Ureter (tissue), 1 donor: Measurements from ENCODE around the gene CPLX3. TPM values are rescaled to one million over a fixed set of nuclear protein-coding genes. Genes with fewer than 3 reads are reported as not detected.

Experiments
- DNase-seq: peaks from one replicate; pipeline ENCODE4 v3.0.0-alpha.2; 2020; ENCODE audit warnings: low spot score
- total RNA-seq: library from RNA; stranded (reverse); gene quantifications from one replicate; pipeline ENCODE4 v1.2.4, GENCODE V29; 2023
- donor health status: DM: yes; HTN: yes; CAD: no.

Gene CPLX3
- total RNA-seq, 1 donor from 2014 or later = not detected

DNA sequence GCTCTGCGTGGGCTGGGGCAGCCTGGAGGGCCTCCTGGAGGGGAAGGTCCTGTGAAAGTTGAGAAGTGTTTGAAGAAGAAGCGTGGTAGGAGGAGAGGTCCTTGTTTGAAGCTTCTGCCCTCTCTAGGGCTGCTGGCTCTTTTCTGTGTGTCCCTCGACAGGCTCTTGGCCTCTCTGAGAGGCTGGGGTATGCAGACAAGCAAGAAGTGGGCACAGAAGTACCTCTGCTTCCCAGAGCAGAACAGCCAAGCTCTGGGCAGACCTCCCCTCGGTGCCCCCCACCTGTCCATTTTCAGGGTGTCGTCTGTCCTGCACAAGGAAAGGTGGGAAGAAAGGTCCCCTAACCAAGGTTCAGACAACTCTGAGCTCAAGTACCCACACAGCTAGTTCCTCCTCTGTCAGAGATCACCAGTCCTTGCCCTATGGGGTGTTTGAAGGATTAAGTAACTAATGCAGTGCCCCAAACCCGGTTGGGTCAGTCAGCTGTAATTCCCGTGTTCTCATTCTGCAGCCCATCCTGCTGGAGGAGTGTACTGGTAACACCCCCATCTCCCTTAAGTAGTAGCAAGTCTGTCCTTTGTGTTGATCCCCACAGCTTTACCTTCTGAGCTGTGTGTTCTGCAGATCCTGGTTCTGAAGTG, 38.3 kb upstream of the CPLX3 start:
- DNase-seq = no peak

DNA sequence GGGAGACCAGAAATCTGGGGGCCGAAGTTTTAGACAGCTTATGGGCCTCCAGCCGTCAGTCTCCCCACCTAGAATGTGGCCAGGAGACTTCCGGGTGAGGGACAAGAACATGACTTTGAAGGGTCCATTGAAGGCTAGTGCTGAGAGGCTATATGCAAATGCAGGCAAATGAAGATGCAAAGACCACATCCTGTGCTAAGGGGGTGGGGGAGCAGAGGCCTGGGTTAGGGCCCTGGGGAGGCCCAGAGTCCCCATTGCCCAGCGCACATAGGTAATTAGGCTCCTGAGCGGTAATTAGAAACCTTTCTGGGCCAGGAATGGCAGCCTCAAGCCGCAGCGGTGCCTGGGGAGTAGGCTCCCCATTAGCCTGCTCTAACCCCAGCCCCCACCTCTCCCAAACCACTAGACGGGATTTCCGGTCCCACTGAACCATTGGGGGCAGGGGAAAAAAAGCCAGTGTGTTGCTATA, 37.7 kb upstream of the CPLX3 start:
- no peak for DNase-seq

DNA sequence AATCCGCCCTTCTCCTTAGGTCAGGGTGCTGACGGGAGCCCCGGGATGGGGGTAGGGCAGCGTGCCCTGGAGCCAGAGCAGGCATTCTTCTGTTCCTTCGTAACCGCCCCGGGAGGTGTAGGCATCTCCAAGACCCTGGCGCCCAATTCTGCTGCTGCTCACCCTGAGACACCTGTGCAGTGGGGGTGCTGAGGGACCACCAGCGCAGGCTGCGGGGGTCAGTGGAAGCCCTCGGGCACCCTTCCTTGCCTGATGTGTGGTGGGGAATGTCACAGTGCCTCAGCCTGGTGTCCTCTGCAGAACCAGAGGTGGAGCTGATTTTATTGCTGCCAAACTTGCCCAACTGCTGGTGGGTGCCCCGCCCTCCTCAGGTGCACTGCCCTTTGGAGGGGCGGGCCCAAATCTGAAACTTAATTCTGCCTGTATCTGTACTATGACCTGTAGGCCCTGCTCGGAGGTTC, 37.2 kb upstream of the CPLX3 start:
- no peak for DNase-seq

GRCh38 chr15:74789741-74790079, 36.7 kb upstream of the CPLX3 start:
- DNase-seq = no peak

DNA sequence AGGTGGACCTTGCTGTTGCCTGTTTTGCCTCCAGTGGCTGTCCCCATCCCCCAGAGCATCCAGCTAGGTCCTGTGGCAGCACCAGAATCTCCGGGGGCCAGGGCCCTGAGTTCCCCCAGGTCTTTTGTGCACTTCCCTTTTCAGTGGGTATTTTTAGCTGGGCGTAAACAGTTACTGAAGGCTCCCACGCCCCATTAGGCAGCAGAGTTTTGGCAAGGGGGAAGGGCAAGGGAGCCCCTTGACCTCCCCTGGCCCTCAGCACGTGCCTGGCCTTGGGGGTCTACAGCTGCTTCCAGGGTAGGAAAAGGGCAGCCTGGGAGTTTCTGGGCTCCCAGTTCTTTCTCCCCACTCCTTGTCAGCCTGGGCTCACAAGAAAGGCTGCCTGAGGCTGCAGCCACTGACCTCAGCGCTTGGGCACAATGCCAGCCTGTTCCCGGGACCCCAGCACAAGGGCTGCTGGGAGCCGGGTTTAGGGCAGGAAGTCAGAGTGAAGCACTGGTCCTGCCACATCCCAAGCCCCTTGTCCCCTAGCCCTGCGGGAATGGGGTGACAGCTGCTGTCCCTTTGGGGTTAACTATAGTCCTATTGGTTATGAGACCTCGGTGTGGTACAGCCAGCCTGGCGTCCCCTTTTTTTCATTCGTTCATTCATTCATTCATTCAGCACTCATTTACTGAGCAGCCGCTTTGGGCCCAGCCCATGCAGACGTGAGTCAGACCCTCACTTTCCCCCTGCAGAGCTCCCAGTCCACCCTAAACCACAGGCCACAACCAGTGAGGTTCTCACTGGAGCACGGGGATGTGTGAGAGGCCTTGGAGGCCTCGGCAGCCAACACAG, 36.1 kb upstream of the CPLX3 start:
- DNase-seq = peak; percentile 73

- DNase-seq = no peak
Measured at GRCh38 chr15:74791007-74791406, 35.4 kb upstream of the CPLX3 start.

GRCh38 chr15:74791667-74792066, 34.8 kb upstream of the CPLX3 start:
- no peak for DNase-seq

DNA sequence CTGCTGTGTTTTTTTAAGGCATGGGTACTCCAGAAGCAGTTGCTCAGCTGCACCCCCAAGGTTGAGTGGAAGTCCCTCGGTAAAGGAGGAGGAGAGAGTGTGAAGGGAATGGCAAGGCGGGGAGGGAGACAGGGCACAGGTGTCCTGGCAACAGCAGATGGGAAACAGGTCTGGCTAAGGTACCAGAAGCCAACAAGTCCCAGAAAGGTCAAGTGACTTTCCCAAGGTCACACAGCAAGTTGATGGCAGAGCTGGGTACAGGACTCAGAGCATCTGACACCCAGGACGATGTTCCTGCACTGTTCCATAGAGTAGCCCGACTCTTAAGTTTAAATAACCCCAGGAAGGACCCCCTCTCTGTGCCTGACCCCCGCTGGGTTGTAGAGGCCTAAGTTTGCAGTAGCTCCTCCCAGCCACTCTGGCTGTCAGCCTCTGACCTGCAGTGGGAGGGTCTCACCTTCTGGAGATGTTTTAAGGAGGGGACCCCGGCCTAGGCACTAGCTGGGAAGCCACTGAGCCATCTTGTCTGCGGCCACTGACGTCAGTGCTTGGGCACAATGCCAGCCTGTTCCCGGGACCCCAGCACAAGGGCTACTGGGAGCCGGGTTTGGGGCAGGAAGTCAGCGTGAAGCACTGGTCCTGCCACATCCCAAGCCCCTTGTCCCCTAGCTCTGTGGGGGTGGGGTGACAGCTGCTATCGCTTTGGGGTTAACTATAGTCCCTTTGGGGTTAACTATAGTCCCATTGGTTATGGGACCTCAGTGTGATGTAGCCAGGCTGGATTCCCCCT, 34.0 kb upstream of the CPLX3 start:
- no peak for DNase-seq

DNA sequence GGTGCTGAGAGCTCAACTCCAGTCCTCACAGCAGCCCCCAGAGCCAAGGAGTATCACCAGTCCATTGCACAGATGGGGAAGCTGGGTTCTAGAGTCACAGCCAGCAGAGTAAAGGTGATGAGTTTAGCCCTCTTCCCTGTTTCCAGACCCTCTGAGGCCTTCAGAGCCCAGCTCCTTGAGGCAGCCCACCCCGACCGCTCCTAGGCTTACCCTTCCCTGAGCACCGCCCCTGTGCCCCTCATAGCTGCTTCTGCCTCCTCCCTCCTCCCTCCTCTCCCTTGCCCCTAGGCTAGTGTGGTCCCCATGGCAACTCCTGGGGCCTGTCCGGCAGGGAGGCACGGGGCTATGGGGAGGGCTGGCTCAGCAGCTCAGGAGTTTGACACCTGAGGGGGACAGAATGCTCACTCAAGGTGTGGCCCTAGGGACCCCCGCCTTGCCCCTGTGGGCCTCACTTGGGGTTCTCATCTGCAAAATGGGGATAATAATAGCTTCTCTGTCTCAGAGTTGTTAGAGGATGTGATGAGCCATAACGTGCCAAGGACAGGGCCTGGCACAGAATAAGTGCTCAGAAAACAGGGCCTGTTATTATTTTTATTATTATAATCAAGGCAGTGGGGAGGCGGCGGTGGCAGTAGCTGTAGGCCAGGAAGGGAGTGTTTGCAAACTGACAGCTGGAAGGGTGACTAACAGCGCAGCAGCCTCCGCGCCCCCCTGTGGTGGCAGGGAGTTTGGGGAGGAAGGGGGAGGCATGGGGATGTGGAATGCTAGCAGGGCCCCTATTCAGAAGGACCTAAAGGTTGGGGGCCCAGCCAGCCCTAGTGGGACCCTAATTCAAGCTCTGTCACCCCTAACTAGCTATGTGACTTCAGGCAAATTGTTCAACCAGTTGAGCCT, 33.0 kb upstream of the CPLX3 start:
- DNase-seq = no peak

GRCh38 chr15:74794248-74794969, 32.0 kb upstream of the CPLX3 start:
- no peak for DNase-seq

DNA sequence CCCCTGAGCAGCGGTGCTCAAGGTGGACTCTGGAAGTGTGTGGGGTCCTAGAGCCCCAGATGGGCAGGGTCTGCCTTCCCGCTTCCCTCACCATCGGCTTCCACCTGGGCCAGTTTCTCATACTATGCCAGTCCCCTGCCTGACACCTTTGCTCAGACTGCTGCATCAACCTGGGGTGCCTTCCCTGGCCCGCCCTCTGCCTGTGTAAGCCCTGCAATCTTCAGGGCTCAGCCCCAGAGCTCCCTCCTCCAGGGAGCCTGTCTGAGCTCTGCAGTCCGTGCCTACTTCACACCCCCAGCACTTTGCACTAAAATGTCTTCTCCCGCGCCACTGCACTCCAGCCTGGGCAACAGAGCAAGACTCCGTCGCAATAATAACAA, 31.5 kb upstream of the CPLX3 start:
- no peak for DNase-seq

- no peak for DNase-seq
Measured at GRCh38 chr15:74795966-74796625, 30.3 kb upstream of the CPLX3 start.

- no peak for DNase-seq
Measured at GRCh38 chr15:74798388-74799254, 27.8 kb upstream of the CPLX3 start.

DNA sequence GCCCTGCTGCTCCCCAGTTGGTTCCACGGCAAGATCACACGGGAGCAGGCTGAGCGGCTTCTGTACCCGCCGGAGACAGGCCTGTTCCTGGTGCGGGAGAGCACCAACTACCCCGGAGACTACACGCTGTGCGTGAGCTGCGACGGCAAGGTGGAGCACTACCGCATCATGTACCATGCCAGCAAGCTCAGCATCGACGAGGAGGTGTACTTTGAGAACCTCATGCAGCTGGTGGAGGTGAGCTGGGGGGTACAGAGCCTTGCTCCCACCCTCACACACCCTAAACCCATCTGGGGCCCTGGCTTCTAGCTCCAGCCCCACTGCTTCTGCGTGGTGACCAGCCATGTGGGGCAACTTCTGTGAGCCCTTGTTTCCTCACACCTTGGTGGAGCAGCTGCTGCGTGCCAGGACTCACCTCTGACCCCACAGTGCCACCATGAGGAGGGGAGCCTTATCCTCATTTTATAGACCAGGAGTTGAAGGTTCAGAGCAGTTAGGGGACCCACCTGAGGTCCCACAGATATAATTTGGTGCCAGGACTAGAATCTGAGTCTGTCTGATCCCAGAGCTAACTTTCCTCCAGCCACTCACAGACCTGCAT, 27.1 kb upstream of the CPLX3 start:
- no peak for DNase-seq

DNA sequence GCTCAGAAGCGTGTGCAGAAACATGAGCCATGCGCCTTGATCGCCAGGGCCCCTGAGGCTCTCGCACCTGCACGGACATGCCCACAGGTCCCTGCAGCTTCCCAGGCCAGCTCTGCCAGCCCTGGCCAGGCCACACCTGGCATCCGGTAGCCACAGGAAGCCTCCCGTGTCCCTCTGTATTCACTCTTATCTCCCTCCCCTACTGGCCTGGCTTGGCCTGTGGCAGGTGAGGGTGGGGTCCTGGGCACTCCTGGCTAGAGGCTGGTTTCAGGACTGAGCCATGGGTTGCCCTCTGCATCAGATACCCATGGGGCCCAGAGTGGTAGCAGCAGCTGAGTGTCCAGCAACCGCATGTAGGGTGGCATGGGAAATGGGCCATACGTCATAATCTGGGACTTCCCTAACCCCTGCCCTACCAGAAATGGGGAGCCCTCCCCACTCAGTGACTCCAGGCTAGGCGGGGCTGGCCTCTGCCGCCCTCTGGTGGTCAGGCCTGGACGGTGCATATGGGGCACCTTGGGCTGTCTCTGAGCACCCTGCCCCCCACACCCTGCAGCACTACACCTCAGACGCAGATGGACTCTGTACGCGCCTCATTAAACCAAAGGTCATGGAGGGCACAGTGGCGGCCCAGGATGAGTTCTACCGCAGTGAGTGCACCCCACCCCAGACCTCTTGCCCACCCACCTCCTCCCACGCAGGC, 26.4 kb upstream of the CPLX3 start:
- DNase-seq = peak; percentile 88

DNA sequence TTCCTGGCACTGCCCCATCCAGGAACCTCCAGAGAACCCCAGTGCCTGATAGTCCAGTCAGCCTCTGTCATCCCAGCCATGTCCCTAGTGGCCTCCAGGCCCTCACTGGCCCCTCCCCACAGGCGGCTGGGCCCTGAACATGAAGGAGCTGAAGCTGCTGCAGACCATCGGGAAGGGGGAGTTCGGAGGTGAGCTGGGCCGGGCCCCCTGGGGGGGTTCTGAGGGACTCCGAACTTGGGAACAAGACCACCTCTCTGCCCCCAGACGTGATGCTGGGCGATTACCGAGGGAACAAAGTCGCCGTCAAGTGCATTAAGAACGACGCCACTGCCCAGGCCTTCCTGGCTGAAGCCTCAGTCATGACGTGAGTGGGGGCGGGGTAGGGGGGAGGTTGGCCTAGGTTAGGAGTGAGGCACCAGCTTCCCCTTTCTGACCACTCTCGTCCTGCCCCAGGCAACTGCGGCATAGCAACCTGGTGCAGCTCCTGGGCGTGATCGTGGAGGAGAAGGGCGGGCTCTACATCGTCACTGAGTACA, 25.8 kb upstream of the CPLX3 start:
- DNase-seq = no peak

DNA sequence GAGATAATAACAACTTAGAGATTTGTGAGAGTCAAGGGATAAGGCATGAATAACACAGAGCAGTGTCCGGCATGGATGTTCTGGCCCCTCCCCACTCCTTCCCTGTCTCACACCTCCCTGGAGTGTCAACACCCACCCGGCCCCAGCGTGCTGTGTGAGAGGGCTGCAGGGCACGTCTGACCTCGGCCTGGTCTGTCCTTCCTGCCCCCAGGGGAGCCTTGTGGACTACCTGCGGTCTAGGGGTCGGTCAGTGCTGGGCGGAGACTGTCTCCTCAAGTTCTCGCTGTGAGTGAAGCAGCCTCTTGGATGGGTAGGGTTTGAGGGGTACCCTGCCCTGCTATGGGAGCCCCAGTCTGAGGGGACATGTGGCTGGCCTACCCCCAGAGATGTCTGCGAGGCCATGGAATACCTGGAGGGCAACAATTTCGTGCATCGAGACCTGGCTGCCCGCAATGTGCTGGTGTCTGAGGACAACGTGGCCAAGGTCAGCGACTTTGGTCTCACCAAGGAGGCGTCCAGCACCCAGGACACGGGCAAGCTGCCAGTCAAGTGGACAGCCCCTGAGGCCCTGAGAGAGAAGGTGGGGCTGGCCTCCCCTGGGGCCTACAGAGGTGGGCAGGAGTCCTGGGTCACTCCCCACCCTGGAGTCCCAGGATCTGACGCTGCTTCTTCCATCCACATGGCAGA, 25.0 kb upstream of the CPLX3 start:
- DNase-seq = no peak
